Ovary (tissue), 9 donors: ENCODE data around the gene PSD4. TPM values are rescaled to one million over a fixed set of nuclear protein-coding genes. Genes with fewer than 3 reads are reported as not detected.

ENCODE experiments used
- DNase-seq, 5 donors: peaks; one replicate each; pipeline ENCODE4 v3.0.0-alpha.2; 2019 to 2020
- H3K27ac ChIP-seq, 2 donors: fragments of 200-600 bp; one replicate each; pipeline versions ENCODE4 v1.5.1 to v1.8.0; 2019 to 2022
- H3K27me3 ChIP-seq: fragments of 200-600 bp; one replicate; pipeline ENCODE4 v1.8.0; 2022
- H3K36me3 ChIP-seq: fragments of 200-600 bp; sonication (generic); one replicate; pipeline ENCODE4 v1.5.1; 2019
- H3K4me1 ChIP-seq: one replicate; pipeline ENCODE4 v1.8.1; 2013; ENCODE audit warnings: mild to moderate bottlenecking, moderate library complexity; ENCODE audit not compliant: insufficient read depth
- H3K4me3 ChIP-seq: fragments of 200-600 bp; sonication (generic); one replicate; pipeline ENCODE4 v1.5.1; 2017
- H3K9me3 ChIP-seq, 2 donors: fragments of 200-600 bp in 1 of 2; sonication (generic) in 1 of 2; one replicate each; pipeline versions ENCODE4 v1.5.1 to v1.8.1; 2013 to 2019; ENCODE audit warnings: mild to moderate bottlenecking in 1 of 2, moderate library complexity in 1 of 2
- CTCF ChIP-seq, 3 donors: fragments of 450-650 bp in 2 of 3; fragments of 200-600 bp in 1 of 3; IDR thresholded peaks; one replicate each; pipeline versions ENCODE4 v1.5.1 to v1.8.0; 2016 to 2022; ENCODE audit warnings: antibody characterized with exemption in 3 of 3, mild to moderate bottlenecking in 1 of 3
- EP300 ChIP-seq: sonication (generic); formaldehyde crosslinking; IDR thresholded peaks from one replicate; pipeline ENCODE4 v1.6.1; 2017; ENCODE audit warnings: antibody characterized with exemption
- POLR2A ChIP-seq: fragments of 450-650 bp; IDR thresholded peaks from one replicate; pipeline ENCODE4 v1.6.1; 2017; ENCODE audit warnings: antibody characterized with exemption, mild to moderate bottlenecking, moderate library complexity
- WGBS, 3 donors: extraction: QIAGEN DNeasy Blood & Tissue Kit in 1 of 3; methylation state at CpG; one replicate each; pipeline versions ENCODE4 v1.1.5 to v1.1.7; 2013 to 2017; 5-methylcytosine and 5-hydroxymethylcytosine counted together
- intact Hi-C, 4 donors: fragments of 100-400 bp; cut with DNase I; formaldehyde crosslinking; loops; one replicate each; pipeline versions ENCODE4 v1.11.0 to v1.15.1; 2022 to 2023
- polyA plus RNA-seq, 2 donors: library from polyadenylated mRNA; stranded (reverse); fragments of 200-250 nt in 1 of 2; fragments of 350-450 nt in 1 of 2; fragmentation: Illumina TruSeq in 1 of 2; extraction: RNeasy Lipid Tissue Mini Kit (QIAGEN cat#74804) in 1 of 2; gene quantifications; one replicate each; pipeline ENCODE4 v1.2.3, GENCODE V29; 2013 to 2014
- total RNA-seq, 7 donors: library from RNA; depleted of rRNA in 2 of 7; stranded (reverse); fragments of >200 nt in 2 of 7; fragmentation: NEBNext Ultra II Directional in 3 of 7; extraction: Animal tissue kit (Norgen Biotek cat#: 25700) in 3 of 7; gene quantifications; one replicate each; pipeline versions ENCODE4 v1.1.0 to v1.2.4, GENCODE V29; 2016 to 2023
- donor health status: DM: no; HTN: no; CAD: no; lungs with moderate emphysema.
- donor health status: DM: no; HTN: no; CAD: no.
- donor health status: Bipolar disorder and iron deficiency.
- donor health status: DM: yes; HTN: yes; CAD: no.
- donor health status: DM: no; HTN: no; CAD: no.
- donor health status: DM: yes; HTN: yes; CAD: no.

The PSD4 gene
- total and polyA plus RNA-seq, 9 donors: 1.2 to 14.1 (median 3.4) TPM

- H3K4me3 ChIP-seq: no peak overlapping the region
- no peak for DNase-seq
- H3K27me3 ChIP-seq: no peaks in the 10 kb centered on the region
- 88 to 93% (median 91%) methylated on average over 4 of the region's 4 CpGs for WGBS, 3 donors
- no peaks in the 10 kb centered on the region for H3K9me3 ChIP-seq
- intact Hi-C loops: no loop called here
- H3K4me1 ChIP-seq: peaks cover 6% of the 10 kb centered on the region
- TF ChIP-seq CTCF (IDR thresholded peaks at IDR 0.05) (no peak), POLR2A (no peak), EP300 (no peak)
- no peak overlapping the region for H3K27ac ChIP-seq
- no peaks in the 10 kb centered on the region for H3K36me3 ChIP-seq
Observed at GRCh38 chr2:113178891-113179290, 5.1 kb downstream of the PSD4 start.

DNA sequence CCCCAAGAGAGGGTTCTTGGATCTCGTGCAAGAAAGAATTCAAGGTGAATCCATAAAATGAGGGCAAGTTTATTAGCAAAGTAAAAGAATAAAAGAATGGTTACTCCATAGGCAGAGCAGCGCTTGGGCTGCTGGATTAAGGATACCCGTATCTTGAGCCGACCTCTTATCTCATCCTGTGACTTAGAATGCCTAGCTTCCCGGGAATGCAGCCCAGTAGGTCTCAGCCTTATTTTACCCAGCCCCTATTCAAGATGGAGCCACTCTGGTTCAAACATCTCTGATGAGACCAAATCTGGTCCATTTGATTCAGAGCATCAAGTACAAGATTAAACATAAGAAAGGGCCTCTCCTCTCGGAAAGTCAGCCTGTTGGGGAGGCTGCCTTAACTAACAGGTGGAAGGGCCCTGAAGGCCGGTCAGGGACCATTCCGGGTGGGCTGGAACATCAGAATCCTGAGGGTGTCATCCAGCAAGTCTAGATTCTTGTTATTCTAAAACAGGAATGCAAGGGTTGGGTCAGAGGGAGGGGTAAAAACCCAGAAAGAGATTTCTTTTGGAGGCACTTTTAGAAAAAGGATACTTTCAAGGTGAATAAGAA is 5.8 kb downstream of the PSD4 start:
- peaks cover 6% of the 10 kb centered on the region for H3K4me1 ChIP-seq
- no peak overlapping the region for H3K4me3 ChIP-seq
- DNase-seq: no peak
- no peak overlapping the region for H3K27ac ChIP-seq
- intact Hi-C loops: no loop called here
- no peaks in the 10 kb centered on the region for H3K36me3 ChIP-seq
- 87 to 89% (median 88%) methylated on average over 8 of the region's 8 CpGs for WGBS, 3 donors
- no peak for TF ChIP-seq CTCF (IDR thresholded peaks at IDR 0.05)
- no peak for TF ChIP-seq EP300
- TF ChIP-seq POLR2A: no peak
- no peaks in the 10 kb centered on the region for H3K27me3 ChIP-seq
- no peaks in the 10 kb centered on the region for H3K9me3 ChIP-seq

- Histone ChIP-seq H3K4me3 (no peak overlapping the region), H3K27ac (no peak overlapping the region), H3K9me3 (no peaks in the 10 kb centered on the region), H3K36me3 (no peaks in the 10 kb centered on the region), H3K27me3 (no peaks in the 10 kb centered on the region), H3K4me1 (peaks cover 6% of the 10 kb centered on the region)
- intact Hi-C loops: no loop called here
- 73 to 81% (median 76%) methylated on average over 17 of the region's 17 CpGs for WGBS, 3 donors
- TF ChIP-seq EP300 (no peak), CTCF (IDR thresholded peaks at IDR 0.05) (no peak), POLR2A (no peak)
- DNase-seq: no peak
Observed at GRCh38 chr2:113180131-113180946, 6.6 kb downstream of the PSD4 start.

- TF ChIP-seq CTCF (IDR thresholded peaks at IDR 0.05): no peak
- no peak for TF ChIP-seq POLR2A
- TF ChIP-seq EP300: no peak
- 29 to 49% (median 43%) methylated on average over 8 of the region's 8 CpGs for WGBS, 3 donors
- H3K27ac ChIP-seq: no peak overlapping the region
- H3K27me3 ChIP-seq: no peaks in the 10 kb centered on the region
- H3K4me1 ChIP-seq: peaks cover 6% of the 10 kb centered on the region
- intact Hi-C loops: no loop called here
- DNase-seq: no peak
- no peaks in the 10 kb centered on the region for H3K9me3 ChIP-seq
- H3K36me3 ChIP-seq: no peaks in the 10 kb centered on the region
- no peak overlapping the region for H3K4me3 ChIP-seq
Observed at GRCh38 chr2:113181258-113182051, 7.7 kb downstream of the PSD4 start.
